IPS-20b (cell line): ENCODE results near the gene AJM1.
A peak's percentile ranks its signal among the peaks of the same experiment; 100 is the strongest.
"Not testable (repeated sequence)": the region's sequence is repeated elsewhere in the genome, so short reads cannot be mapped to it uniquely, and the experiment has no call there.

Experiments used
- H3K27ac ChIP-seq: one replicate; pipeline ENCODE4 v1.5.1; 2013; ENCODE audit warnings: low read length
- H3K27me3 ChIP-seq: 2 replicates; pipeline ENCODE4 v1.6.1; 2013; ENCODE audit warnings: mild to moderate bottlenecking, low read length, inconsistent platforms; ENCODE audit not compliant: insufficient read depth
- H3K36me3 ChIP-seq: 2 replicates; pipeline ENCODE4 v1.6.1; 2013; ENCODE audit warnings: low read depth, mild to moderate bottlenecking, inconsistent platforms, low read length, moderate library complexity; ENCODE audit not compliant: insufficient read depth
- H3K4me1 ChIP-seq: 2 replicates; pipeline ENCODE4 v1.6.1; 2013; ENCODE audit warnings: mild to moderate bottlenecking, control low read depth, inconsistent platforms, low read length, moderate library complexity; ENCODE audit not compliant: insufficient read depth
- H3K4me3 ChIP-seq: 2 replicates; pipeline ENCODE4 v1.5.1; 2013; ENCODE audit warnings: mild to moderate bottlenecking, low read length, inconsistent platforms
- H3K9ac ChIP-seq: 2 replicates; pipeline ENCODE4 v1.6.1; 2013; ENCODE audit warnings: low read depth, mild to moderate bottlenecking, inconsistent platforms, low read length, moderate library complexity
- H3K9me3 ChIP-seq: 2 replicates; pipeline ENCODE4 v1.6.1; 2013; ENCODE audit warnings: mild to moderate bottlenecking, low read depth, low read length, inconsistent platforms; ENCODE audit not compliant: insufficient read depth

AJM1 gene

GRCh38 chr9:136842380-136842948 lies at the start of gene AJM1:
AJM1 (plus strand) TSS chr9:136842478; CDS start chr9:136844415, 1,937 bp downstream.
- not testable (repeated sequence) for H3K27me3 ChIP-seq, H3K27ac ChIP-seq, H3K4me1 ChIP-seq, H3K9ac ChIP-seq, H3K9me3 ChIP-seq
- Histone ChIP-seq H3K4me3 (peak within 1 kb of the TSS; percentile 54; the same call in 1 of the 2 replicates), H3K36me3 (peaks cover 13% of the 10 kb centered on the region; the same call in 1 of the 2 replicates)

- no peak overlapping the region for H3K4me3 ChIP-seq
- H3K27ac ChIP-seq, result no peak overlapping the region
- no peak overlapping the region for H3K9ac ChIP-seq
- peaks cover 9% of the 10 kb centered on the region; the same call in 1 of the 2 replicates for H3K36me3 ChIP-seq
- H3K27me3 ChIP-seq, result peaks cover under 1% of the 10 kb centered on the region; the same call in 1 of the 2 replicates
- H3K9me3 ChIP-seq, result no peaks in the 10 kb centered on the region
- H3K4me1 ChIP-seq, result peaks cover 8% of the 10 kb centered on the region
These were observed 49.0 kb upstream of the AJM1 start for GRCh38 chr9:136793086-136793946.

GRCh38 chr9:136794281-136794999 lies 47.8 kb upstream of the AJM1 start:
- Histone ChIP-seq H3K9me3 (no peaks in the 10 kb centered on the region), H3K27ac (no peak overlapping the region), H3K9ac (no peak overlapping the region), H3K4me1 (peaks cover 8% of the 10 kb centered on the region), H3K36me3 (peaks cover 9% of the 10 kb centered on the region; the same call in 1 of the 2 replicates), H3K4me3 (no peak overlapping the region), H3K27me3 (peaks cover 11% of the 10 kb centered on the region)

- Histone ChIP-seq H3K9me3 (no peaks in the 10 kb centered on the region), H3K4me1 (peaks cover 8% of the 10 kb centered on the region), H3K27me3 (peaks cover 16% of the 10 kb centered on the region), H3K9ac (no peak overlapping the region), H3K27ac (no peak overlapping the region), H3K36me3 (peaks cover 9% of the 10 kb centered on the region; the same call in 1 of the 2 replicates), H3K4me3 (no peak overlapping the region)
These were observed 47.3 kb upstream of the AJM1 start for GRCh38 chr9:136795000-136795348.

- Histone ChIP-seq H3K4me1 (peaks cover 4% of the 10 kb centered on the region; the same call in 1 of the 2 replicates), H3K36me3 (peaks cover 9% of the 10 kb centered on the region; the same call in 1 of the 2 replicates), H3K4me3 (no peak within 1 kb of the TSS), H3K9ac (no peak within 1 kb of the TSS), H3K9me3 (no peaks in the 10 kb centered on the region), H3K27ac (no peak within 1 kb of the TSS), H3K27me3 (peaks cover 16% of the 10 kb centered on the region)
These were observed 46.0 kb upstream of the AJM1 start, which contains the start of gene CCDC183 for GRCh38 chr9:136796238-136796774. CCDC183 (plus strand) TSS chr9:136796338; CDS start chr9:136796398, 60 bp downstream.

GRCh38 chr9:136796775-136797347 lies 45.4 kb upstream of the AJM1 start:
- H3K4me3 ChIP-seq, H3K9ac ChIP-seq, H3K9me3 ChIP-seq, H3K36me3 ChIP-seq, H3K27ac ChIP-seq, H3K4me1 ChIP-seq: not testable (repeated sequence)
- H3K27me3 ChIP-seq, result peaks cover 17% of the 10 kb centered on the region

GRCh38 chr9:136798708-136799078 lies 43.6 kb upstream of the AJM1 start:
- Histone ChIP-seq H3K4me3 (no peak overlapping the region), H3K27me3 (peaks cover 26% of the 10 kb centered on the region), H3K36me3 (0 out of 2 replicates have a peak, but pooled peaks cover under 1% of the 10 kb centered on the region), H3K9ac (no peak overlapping the region), H3K27ac (no peak overlapping the region), H3K4me1 (peaks cover 4% of the 10 kb centered on the region; the same call in 1 of the 2 replicates), H3K9me3 (no peaks in the 10 kb centered on the region)

GRCh38 chr9:136799079-136799853 lies 43.0 kb upstream of the AJM1 start:
- no peaks in the 10 kb centered on the region for H3K36me3 ChIP-seq
- H3K27ac ChIP-seq, result no peak overlapping the region
- no peaks in the 10 kb centered on the region for H3K9me3 ChIP-seq
- H3K4me3 ChIP-seq, result peak overlapping the region; percentile 70; the same call in 1 of the 2 replicates
- H3K27me3 ChIP-seq, result peaks cover 31% of the 10 kb centered on the region
- peaks cover 4% of the 10 kb centered on the region; the same call in 1 of the 2 replicates for H3K4me1 ChIP-seq
- H3K9ac ChIP-seq, result no peak overlapping the region

GRCh38 chr9:136799854-136800657 lies 42.2 kb upstream of the AJM1 start:
- H3K4me3 ChIP-seq, result peak overlapping the region; percentile 85
- no peak overlapping the region for H3K27ac ChIP-seq
- H3K9me3 ChIP-seq, result no peaks in the 10 kb centered on the region
- peaks cover 31% of the 10 kb centered on the region for H3K27me3 ChIP-seq
- H3K9ac ChIP-seq, result peak overlapping the region; percentile 54; the same call in 1 of the 2 replicates
- H3K36me3 ChIP-seq, result no peaks in the 10 kb centered on the region
- peaks cover 4% of the 10 kb centered on the region; the same call in 1 of the 2 replicates for H3K4me1 ChIP-seq

GRCh38 chr9:136802321-136802720 lies 40.0 kb upstream of the AJM1 start:
- H3K9ac ChIP-seq, result no peak overlapping the region
- H3K9me3 ChIP-seq, result no peaks in the 10 kb centered on the region
- no peak overlapping the region for H3K4me3 ChIP-seq
- H3K36me3 ChIP-seq, result peaks cover 5% of the 10 kb centered on the region; the same call in 1 of the 2 replicates
- H3K27me3 ChIP-seq, result peaks cover 36% of the 10 kb centered on the region
- peaks cover 6% of the 10 kb centered on the region; the same call in 1 of the 2 replicates for H3K4me1 ChIP-seq
- H3K27ac ChIP-seq, result no peak overlapping the region
